SU-DHL-6 (cell line): ENCODE results near the gene TTC23.

ENCODE experiments used
- EZH2phosphoT487 ChIP-seq: fragments of 200-600 bp; sonication (generic), shearing (Covaris generic); conservative IDR thresholded peaks from 2 replicates; pipeline ENCODE4 v1.6.1; 2018; ENCODE audit warnings: mild to moderate bottlenecking, antibody characterized with exemption, low read length, moderate library complexity, mixed read lengths
- TF ChIP-seq, protein P1 (sequence below): fragments of 200-600 bp; sonication (generic); IDR thresholded peaks from one replicate; pipeline ENCODE4 v1.5.1; 2017; ENCODE audit warnings: antibody characterized with exemption, mild to moderate bottlenecking, low read length, moderate library complexity; ENCODE audit not compliant: insufficient read depth, poor library complexity, severe bottlenecking

DNA sequence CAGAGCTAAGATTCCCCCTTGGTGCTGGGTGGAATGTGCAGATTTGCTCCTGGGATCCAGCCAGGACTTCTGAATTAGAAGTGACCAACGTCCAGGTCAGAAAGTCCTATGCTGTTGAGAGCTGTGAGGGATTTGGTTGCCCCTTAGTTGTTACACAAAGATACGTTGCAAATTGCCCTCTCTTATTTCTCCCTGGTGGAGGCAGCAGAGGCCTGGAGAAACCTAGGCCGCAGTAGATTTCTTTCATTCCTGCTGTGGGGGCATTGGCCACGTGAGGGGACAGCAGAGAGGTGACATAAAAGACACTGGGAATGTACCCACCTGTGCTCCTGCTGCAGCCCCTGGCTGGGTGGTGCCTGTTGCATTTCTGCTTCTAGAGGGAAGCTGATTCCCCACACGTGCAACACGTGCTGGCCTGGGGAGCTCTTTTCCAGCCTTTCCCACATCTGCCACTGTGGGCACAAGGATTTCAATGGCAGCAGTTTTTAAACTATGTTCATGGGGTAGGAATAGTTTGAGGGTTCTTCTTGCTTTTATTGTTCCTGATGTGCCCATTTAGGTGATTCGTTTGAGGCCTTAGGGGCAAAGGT, 78.8 kb downstream of the TTC23 start:
- TF ChIP-seq EZH2phosphoT487: no peak
- TF ChIP-seq, protein P1, sequence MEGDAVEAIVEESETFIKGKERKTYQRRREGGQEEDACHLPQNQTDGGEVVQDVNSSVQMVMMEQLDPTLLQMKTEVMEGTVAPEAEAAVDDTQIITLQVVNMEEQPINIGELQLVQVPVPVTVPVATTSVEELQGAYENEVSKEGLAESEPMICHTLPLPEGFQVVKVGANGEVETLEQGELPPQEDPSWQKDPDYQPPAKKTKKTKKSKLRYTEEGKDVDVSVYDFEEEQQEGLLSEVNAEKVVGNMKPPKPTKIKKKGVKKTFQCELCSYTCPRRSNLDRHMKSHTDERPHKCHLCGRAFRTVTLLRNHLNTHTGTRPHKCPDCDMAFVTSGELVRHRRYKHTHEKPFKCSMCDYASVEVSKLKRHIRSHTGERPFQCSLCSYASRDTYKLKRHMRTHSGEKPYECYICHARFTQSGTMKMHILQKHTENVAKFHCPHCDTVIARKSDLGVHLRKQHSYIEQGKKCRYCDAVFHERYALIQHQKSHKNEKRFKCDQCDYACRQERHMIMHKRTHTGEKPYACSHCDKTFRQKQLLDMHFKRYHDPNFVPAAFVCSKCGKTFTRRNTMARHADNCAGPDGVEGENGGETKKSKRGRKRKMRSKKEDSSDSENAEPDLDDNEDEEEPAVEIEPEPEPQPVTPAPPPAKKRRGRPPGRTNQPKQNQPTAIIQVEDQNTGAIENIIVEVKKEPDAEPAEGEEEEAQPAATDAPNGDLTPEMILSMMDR: no peak
